ENCODE results near the gene CUL5.

DNA sequence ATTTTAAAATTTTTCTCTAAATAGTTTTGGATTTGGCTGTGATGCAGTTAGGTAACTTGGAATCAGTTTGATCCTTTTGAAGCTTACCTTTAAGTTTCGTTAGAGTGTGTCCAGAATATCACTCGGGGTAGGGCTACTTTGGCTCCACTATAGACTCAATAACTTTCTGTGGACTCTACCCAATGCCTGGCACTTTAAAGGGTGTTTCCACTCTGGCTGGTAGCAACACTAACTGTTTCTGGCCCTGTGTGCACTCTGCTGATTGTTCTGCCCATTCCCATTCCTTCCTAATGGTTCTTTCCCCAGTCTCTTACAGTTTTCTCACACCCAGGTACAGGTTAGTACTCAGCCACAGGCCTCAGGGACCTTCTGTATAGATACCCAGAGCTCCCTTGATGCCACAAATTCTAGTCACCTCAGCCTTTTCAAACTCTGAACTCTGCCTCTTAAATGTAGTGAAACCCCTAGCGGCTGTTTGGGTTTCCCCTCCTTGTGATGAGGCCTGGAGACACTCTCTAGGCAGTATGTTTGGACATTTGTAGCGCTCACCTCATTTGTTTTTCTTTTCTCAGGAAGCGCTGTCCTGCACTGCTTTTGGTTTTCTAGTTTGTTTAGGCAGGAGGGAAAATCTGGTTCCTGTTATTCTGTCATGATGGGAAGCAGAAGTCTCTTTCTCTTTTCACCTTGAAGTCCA lies 16.8 kb downstream of the CUL5 start:
- TF ChIP-seq POLR2A (IDR thresholded peaks at IDR 0.05; ENCODE audit: low read depth, low read length): no peak
- no peak for TF ChIP-seq POLR2AphosphoS5 (IDR thresholded peaks at IDR 0.05; ENCODE audit: low read depth, low read length)
- TF ChIP-seq TAF1 (IDR thresholded peaks at IDR 0.05; ENCODE audit: borderline replicate concordance, low read depth, low read length): no peak
